ENCODE results near the gene CDYL2. TPM values are rescaled to one million over a fixed set of nuclear protein-coding genes. Genes with fewer than 3 reads are reported as not detected.

Gene CDYL2
- total RNA-seq, 1 experiment from 2014 or later: 7.1 TPM

- no peak for TF ChIP-seq CTCF (IDR thresholded peaks at IDR 0.05; ENCODE audit: unreplicated experiment)
- no peak overlapping the region for H3K27ac Mint-ChIP-seq (ENCODE audit: low read depth, unreplicated experiment)
- intact Hi-C loops (cut with micrococcal nuclease): no loop called here
- POLR2A ChIA-PET: no interaction called here
- no TSS peak for BruUV-seq (replicated peaks)
- H3K36me3 Mint-ChIP-seq (ENCODE audit: insufficient read depth, unreplicated experiment): no peaks in the 10 kb centered on the region
- no peaks in the 10 kb centered on the region for H3K27me3 Mint-ChIP-seq (ENCODE audit: insufficient read depth, unreplicated experiment)
- H3K4me3 Mint-ChIP-seq (ENCODE audit: unreplicated experiment): no peak overlapping the region
- DNase-seq (ENCODE audit: unreplicated experiment): no peak
- CTCF ChIA-PET: interaction anchor here (1.1 kb wide), 1 partner anchor 154 kb away, joined by 3 read pairs; no protein-coding TSS in a partner anchor
- no peaks in the 10 kb centered on the region for H3K9me3 Mint-ChIP-seq (ENCODE audit: unreplicated experiment)
- no peaks in the 10 kb centered on the region for H3K4me1 Mint-ChIP-seq (ENCODE audit: insufficient read depth, unreplicated experiment)
Measured at GRCh38 chr16:80680046-80680445, 124.4 kb downstream of the CDYL2 start.

DNA sequence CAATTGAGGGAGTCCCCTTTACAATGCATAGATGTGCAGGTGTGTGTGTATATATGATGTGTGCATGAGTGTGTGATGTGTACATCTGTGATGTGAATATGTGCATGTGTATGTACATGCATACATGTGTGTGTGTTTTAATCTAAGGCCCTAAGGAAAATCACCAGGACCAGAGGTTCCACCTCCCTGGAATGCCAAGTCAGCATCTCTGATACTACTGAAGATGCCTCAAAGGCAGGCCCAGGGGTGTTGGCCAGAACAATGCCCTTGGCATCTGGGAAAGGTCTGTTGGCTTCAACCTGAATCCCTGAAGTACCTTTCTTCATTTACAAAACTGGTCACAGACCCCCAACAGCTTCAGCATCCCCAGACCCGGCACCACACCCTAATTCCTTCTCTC, 129.5 kb downstream of the CDYL2 start:
- CTCF ChIA-PET: no interaction called here
- Mint-ChIP-seq H3K27me3 (ENCODE audit: insufficient read depth, unreplicated experiment) (no peaks in the 10 kb centered on the region), H3K4me3 (ENCODE audit: unreplicated experiment) (no peak overlapping the region), H3K9me3 (ENCODE audit: unreplicated experiment) (no peaks in the 10 kb centered on the region), H3K4me1 (ENCODE audit: insufficient read depth, unreplicated experiment) (no peaks in the 10 kb centered on the region), H3K27ac (ENCODE audit: low read depth, unreplicated experiment) (no peak overlapping the region), H3K36me3 (ENCODE audit: insufficient read depth, unreplicated experiment) (no peaks in the 10 kb centered on the region)
- intact Hi-C loops (cut with micrococcal nuclease): no loop called here
- POLR2A ChIA-PET: no interaction called here
- no peak for TF ChIP-seq CTCF (IDR thresholded peaks at IDR 0.05; ENCODE audit: unreplicated experiment)
- no peak for DNase-seq (ENCODE audit: unreplicated experiment)
- no TSS peak for BruUV-seq (replicated peaks)

- Mint-ChIP-seq H3K27me3 (ENCODE audit: insufficient read depth, unreplicated experiment) (no peaks in the 10 kb centered on the region), H3K9me3 (ENCODE audit: unreplicated experiment) (no peaks in the 10 kb centered on the region), H3K27ac (ENCODE audit: low read depth, unreplicated experiment) (no peak overlapping the region), H3K4me3 (ENCODE audit: unreplicated experiment) (no peak overlapping the region), H3K4me1 (ENCODE audit: insufficient read depth, unreplicated experiment) (no peaks in the 10 kb centered on the region), H3K36me3 (ENCODE audit: insufficient read depth, unreplicated experiment) (no peaks in the 10 kb centered on the region)
- DNase-seq (ENCODE audit: unreplicated experiment): no peak
- intact Hi-C loops (cut with micrococcal nuclease): no loop called here
- BruUV-seq (replicated peaks): no TSS peak
- no peak for TF ChIP-seq CTCF (IDR thresholded peaks at IDR 0.05; ENCODE audit: unreplicated experiment)
- CTCF ChIA-PET: interaction anchor here (0.9 kb wide), 1 partner anchor 153 kb away, joined by 3 read pairs; no protein-coding TSS in a partner anchor
- POLR2A ChIA-PET: no interaction called here
Measured at GRCh38 chr16:80672379-80672778, 132.0 kb downstream of the CDYL2 start.

DNA sequence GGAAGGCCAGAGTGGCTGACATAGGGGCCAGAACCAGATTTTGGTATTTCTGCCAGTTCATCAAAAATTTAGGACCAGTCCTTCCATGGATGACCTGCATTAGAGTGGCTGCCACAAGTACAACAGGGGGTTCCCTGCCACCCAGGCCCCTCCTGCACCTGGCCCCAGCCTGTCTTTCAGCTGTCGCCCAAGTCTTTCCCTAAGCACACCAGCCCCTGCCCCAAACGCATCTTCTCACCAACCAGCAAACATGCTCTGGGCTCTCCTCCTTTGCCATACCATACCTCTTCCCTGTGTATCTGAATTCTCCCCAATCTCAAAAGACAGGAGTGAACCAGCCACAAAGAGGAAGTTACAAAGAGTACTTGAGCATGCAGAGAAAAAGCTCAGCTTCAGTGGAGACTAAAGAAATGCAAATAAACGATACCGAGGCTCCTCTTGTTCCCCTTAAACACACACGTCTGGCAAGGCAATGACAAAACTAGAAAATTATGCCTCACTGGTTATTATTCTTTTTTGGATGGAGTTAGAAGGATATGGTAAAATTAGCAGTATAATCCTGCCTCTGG, 133.0 kb downstream of the CDYL2 start:
- no peak for TF ChIP-seq CTCF (IDR thresholded peaks at IDR 0.05; ENCODE audit: unreplicated experiment)

More for the DNA sequence above, 133.0 kb downstream of the CDYL2 start:
- DNase-seq (ENCODE audit: unreplicated experiment): no peak
- Mint-ChIP-seq H3K27me3 (ENCODE audit: insufficient read depth, unreplicated experiment) (no peaks in the 10 kb centered on the region), H3K9me3 (ENCODE audit: unreplicated experiment) (no peaks in the 10 kb centered on the region), H3K36me3 (ENCODE audit: insufficient read depth, unreplicated experiment) (no peaks in the 10 kb centered on the region), H3K4me3 (ENCODE audit: unreplicated experiment) (no peak overlapping the region), H3K27ac (ENCODE audit: low read depth, unreplicated experiment) (no peak overlapping the region), H3K4me1 (ENCODE audit: insufficient read depth, unreplicated experiment) (no peaks in the 10 kb centered on the region)
- ChIA-PET CTCF (no interaction called here), POLR2A (no interaction called here)
- intact Hi-C loops (cut with micrococcal nuclease): no loop called here
- no TSS peak for BruUV-seq (replicated peaks)

Measured in MCF 10A (cell line).